ENCODE measurements around the gene BOLA3. TPM values are rescaled to one million over a fixed set of nuclear protein-coding genes. Genes with fewer than 3 reads are reported as not detected.
"Not testable (repeated sequence)": the region's sequence is repeated elsewhere in the genome, so short reads cannot be mapped to it uniquely, and the experiment has no call there.

Gene BOLA3
- total RNA-seq, 1 donor = 12.7 TPM

DNA sequence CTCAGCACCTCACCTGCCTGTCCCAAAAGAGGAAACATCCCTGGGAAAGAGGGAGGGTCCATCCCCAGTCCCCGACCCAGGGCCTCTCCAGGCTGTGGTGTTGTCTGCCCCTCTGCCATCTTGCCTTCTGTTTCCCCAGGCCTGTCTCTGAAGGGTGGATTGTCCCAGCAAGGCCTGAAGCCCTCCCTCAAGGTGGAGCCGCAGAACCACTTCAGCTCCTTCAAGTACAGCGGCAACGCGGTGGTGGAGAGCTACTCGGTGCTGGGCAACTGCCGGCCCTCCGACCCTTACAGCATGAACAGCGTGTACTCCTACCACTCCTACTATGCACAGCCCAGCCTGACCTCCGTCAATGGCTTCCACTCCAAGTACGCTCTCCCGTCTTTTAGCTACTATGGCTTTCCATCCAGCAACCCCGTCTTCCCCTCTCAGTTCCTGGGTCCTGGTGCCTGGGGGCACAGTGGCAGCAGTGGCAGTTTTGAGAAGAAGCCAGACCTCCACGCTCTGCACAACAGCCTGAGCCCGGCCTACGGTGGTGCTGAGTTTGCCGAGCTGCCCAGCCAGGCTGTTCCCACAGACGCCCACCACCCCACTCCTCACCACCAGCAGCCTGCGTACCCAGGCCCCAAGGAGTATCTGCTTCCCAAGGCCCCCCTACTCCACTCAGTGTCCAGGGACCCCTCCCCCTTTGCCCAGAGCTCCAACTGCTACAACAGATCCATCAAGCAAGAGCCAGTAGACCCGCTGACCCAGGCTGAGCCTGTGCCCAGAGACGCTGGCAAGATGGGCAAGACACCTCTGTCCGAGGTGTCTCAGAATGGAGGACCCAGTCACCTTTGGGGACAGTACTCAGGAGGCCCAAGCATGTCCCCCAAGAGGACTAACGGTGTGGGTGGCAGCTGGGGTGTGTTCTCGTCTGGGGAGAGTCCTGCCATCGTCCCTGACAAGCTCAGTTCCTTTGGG, 47.2 kb downstream of the BOLA3 start:
- H3K4me3 ChIP-seq (ENCODE audit: low read length) = no peak overlapping the region
- H3K4me1 ChIP-seq (ENCODE audit: insufficient read depth, low read length) = no peaks in the 10 kb centered on the region
- H3K9me3 ChIP-seq (ENCODE audit: low read depth, low read length) = no peaks in the 10 kb centered on the region
- no peaks in the 10 kb centered on the region for H3K27me3 ChIP-seq (ENCODE audit: insufficient read depth, low read length)

DNA sequence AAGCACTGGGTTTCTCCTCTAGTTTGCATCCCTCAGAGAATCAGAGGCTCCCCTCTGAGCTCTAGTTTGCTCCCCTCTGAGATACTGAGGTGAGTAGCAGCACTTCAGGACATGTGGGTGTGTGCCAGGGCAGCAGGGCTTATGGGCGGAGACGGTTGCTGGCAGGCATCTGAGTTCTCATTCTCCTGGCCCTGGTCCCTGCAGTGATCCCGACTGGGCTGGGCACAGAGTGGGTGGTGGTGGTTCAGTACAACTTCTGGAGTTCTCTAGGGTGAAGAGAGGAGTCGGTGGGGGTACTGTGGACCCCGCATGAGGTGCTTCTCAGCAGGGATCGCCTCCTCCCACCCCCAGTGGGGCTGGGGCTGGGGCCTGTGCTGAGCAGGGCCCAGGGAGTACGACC, 47.9 kb downstream of the BOLA3 start:
- Histone ChIP-seq H3K27me3 (ENCODE audit: insufficient read depth, low read length) (no peaks in the 10 kb centered on the region), H3K4me3 (ENCODE audit: low read length) (no peak overlapping the region), H3K9me3 (ENCODE audit: low read depth, low read length) (no peaks in the 10 kb centered on the region), H3K4me1 (ENCODE audit: insufficient read depth, low read length) (no peaks in the 10 kb centered on the region)

DNA sequence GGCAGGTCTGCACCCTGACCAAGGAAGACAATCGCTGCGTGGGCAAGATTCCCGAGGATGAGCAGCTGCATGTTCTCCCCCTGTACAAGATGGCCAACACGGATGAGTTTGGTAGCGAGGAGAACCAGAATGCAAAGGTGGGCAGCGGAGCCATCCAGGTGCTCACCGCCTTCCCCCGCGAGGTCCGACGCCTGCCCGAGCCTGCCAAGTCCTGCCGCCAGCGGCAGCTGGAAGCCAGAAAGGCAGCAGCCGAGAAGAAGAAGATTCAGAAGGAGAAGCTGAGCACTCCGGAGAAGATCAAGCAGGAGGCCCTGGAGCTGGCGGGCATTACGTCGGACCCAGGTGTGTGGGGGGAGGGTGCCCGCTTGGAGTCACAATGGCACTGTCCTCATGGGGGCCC, 48.4 kb downstream of the BOLA3 start:
- no peak overlapping the region for H3K4me3 ChIP-seq (ENCODE audit: low read length)
- no peaks in the 10 kb centered on the region for H3K27me3 ChIP-seq (ENCODE audit: insufficient read depth, low read length)
- no peaks in the 10 kb centered on the region for H3K4me1 ChIP-seq (ENCODE audit: insufficient read depth, low read length)
- H3K9me3 ChIP-seq (ENCODE audit: low read depth, low read length) = no peaks in the 10 kb centered on the region

DNA sequence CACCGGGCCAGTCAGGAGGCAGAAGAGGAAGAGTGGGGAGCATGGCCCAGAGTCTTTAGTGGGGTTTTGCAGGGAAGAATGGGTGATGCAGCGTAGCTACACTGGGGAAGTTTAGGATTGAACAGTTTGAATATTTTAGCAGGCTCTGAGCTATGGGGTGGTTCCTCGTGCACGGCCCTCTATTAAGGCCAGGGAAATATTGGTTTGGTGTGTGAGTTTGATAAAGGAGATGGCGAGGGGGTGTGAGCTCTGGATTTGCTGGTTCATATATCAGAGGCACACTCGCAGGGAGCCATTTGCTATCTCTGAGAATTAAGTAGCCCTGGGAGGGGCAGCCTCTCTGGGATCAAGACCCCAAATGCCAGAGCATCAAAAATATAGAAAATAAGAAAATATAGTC, 50.1 kb downstream of the BOLA3 start:
- no peaks in the 10 kb centered on the region for H3K27me3 ChIP-seq (ENCODE audit: insufficient read depth, low read length)
- no peaks in the 10 kb centered on the region for H3K9me3 ChIP-seq (ENCODE audit: low read depth, low read length)
- H3K4me3 ChIP-seq (ENCODE audit: low read length) = no peak overlapping the region

GRCh38 chr2:74096052-74096451, 51.7 kb downstream of the BOLA3 start:
- H3K4me3 ChIP-seq (ENCODE audit: low read length) = no peak overlapping the region
- no peaks in the 10 kb centered on the region for H3K27me3 ChIP-seq (ENCODE audit: insufficient read depth, low read length)
- no peaks in the 10 kb centered on the region for H3K9me3 ChIP-seq (ENCODE audit: low read depth, low read length)
- H3K4me1 ChIP-seq (ENCODE audit: insufficient read depth, low read length) = no peaks in the 10 kb centered on the region

More for the DNA sequence above, 50.1 kb downstream of the BOLA3 start:
- no peaks in the 10 kb centered on the region for H3K4me1 ChIP-seq (ENCODE audit: insufficient read depth, low read length)

- no peaks in the 10 kb centered on the region for H3K9me3 ChIP-seq (ENCODE audit: low read depth, low read length)
These were observed 52.1 kb downstream of the BOLA3 start for GRCh38 chr2:74095632-74096031.

DNA sequence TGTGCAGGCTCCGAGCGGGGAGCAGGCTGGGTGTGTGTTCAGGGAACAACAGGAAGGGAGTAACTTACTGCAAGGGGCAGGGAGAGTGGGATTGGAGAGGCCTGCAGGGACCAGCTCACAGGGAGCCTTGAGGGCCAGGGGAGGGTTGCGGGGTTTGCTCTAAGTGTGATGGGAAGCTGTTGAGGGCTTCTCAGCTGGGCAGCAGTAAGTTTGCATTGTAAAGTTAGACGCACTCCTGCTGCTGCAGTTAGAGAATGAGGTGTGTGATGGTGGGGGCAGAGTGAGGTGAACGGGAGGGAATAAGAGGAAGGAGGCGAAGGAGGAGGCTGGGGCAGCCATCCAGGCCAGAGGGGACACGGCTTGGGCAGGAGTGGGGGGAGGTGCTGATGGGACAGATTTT, 53.4 kb downstream of the BOLA3 start:
- no peaks in the 10 kb centered on the region for H3K4me1 ChIP-seq (ENCODE audit: insufficient read depth, low read length)
- H3K27me3 ChIP-seq (ENCODE audit: insufficient read depth, low read length) = no peaks in the 10 kb centered on the region
- H3K4me3 ChIP-seq (ENCODE audit: low read length) = no peak overlapping the region

More at GRCh38 chr2:74095632-74096031, 52.1 kb downstream of the BOLA3 start:
- Histone ChIP-seq H3K4me3 (ENCODE audit: low read length) (no peak overlapping the region), H3K27me3 (ENCODE audit: insufficient read depth, low read length) (no peaks in the 10 kb centered on the region), H3K4me1 (ENCODE audit: insufficient read depth, low read length) (no peaks in the 10 kb centered on the region)

GRCh38 chr2:74093840-74094239, 53.9 kb downstream of the BOLA3 start:
- no peaks in the 10 kb centered on the region for H3K9me3 ChIP-seq (ENCODE audit: low read depth, low read length)
- H3K27me3 ChIP-seq (ENCODE audit: insufficient read depth, low read length) = no peaks in the 10 kb centered on the region
- no peaks in the 10 kb centered on the region for H3K4me1 ChIP-seq (ENCODE audit: insufficient read depth, low read length)
- no peak overlapping the region for H3K4me3 ChIP-seq (ENCODE audit: low read length)

More for the DNA sequence above, 53.4 kb downstream of the BOLA3 start:
- H3K9me3 ChIP-seq (ENCODE audit: low read depth, low read length) = no peaks in the 10 kb centered on the region

- Histone ChIP-seq H3K9me3 (ENCODE audit: low read depth, low read length) (no peaks in the 10 kb centered on the region), H3K4me3 (ENCODE audit: low read length) (no peak overlapping the region), H3K27me3 (ENCODE audit: insufficient read depth, low read length) (no peaks in the 10 kb centered on the region), H3K4me1 (ENCODE audit: insufficient read depth, low read length) (no peaks in the 10 kb centered on the region)
These were observed 54.3 kb downstream of the BOLA3 start for GRCh38 chr2:74093426-74093825.

DNA sequence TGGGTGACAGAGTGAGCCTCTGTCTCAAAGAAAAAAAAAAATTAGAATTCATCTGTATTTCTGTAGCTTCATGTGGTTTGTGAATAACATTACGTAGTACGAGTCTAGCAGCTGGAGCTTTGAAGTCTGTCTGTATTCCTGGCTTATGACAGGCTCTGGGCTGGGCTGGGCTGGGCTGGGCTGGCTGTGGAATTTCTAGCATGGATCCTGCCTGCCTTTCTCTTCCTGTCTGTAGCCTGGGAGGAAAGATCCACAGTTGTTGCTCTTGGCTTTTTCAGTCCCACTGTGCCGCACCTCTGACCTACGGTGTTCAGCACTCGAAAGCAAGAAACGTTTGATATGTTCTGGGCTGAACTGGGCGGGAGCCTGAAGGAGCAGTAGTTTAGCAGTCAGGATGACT, 55.4 kb downstream of the BOLA3 start:
- Histone ChIP-seq H3K9me3 (ENCODE audit: low read depth, low read length) (no peaks in the 10 kb centered on the region), H3K4me1 (ENCODE audit: insufficient read depth, low read length) (no peaks in the 10 kb centered on the region), H3K4me3 (ENCODE audit: low read length) (no peak overlapping the region), H3K27me3 (ENCODE audit: insufficient read depth, low read length) (no peaks in the 10 kb centered on the region)

DNA sequence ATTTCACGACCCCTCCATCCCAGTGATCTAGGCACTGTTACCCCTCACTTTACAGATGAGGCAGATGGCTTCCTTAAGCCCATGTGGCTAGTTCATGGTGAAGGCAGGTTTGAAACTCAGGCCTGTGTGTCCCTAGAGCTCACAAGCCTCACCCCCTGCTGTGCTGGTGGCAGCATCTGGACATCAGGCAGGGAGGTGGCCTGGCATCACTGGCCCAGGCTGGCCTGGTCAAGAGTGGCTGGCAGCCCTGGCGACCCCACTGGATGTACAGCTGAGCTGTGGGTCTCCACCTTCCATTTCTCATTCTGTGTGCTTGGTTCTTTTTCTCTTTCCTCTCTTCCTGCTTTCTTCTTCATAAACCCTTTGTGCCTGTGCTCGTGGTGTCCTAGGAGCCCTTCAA, 56.3 kb downstream of the BOLA3 start:
- Histone ChIP-seq H3K27me3 (ENCODE audit: insufficient read depth, low read length) (no peaks in the 10 kb centered on the region), H3K4me3 (ENCODE audit: low read length) (no peak overlapping the region), H3K4me1 (ENCODE audit: insufficient read depth, low read length) (no peaks in the 10 kb centered on the region), H3K9me3 (ENCODE audit: low read depth, low read length) (no peaks in the 10 kb centered on the region)

DNA sequence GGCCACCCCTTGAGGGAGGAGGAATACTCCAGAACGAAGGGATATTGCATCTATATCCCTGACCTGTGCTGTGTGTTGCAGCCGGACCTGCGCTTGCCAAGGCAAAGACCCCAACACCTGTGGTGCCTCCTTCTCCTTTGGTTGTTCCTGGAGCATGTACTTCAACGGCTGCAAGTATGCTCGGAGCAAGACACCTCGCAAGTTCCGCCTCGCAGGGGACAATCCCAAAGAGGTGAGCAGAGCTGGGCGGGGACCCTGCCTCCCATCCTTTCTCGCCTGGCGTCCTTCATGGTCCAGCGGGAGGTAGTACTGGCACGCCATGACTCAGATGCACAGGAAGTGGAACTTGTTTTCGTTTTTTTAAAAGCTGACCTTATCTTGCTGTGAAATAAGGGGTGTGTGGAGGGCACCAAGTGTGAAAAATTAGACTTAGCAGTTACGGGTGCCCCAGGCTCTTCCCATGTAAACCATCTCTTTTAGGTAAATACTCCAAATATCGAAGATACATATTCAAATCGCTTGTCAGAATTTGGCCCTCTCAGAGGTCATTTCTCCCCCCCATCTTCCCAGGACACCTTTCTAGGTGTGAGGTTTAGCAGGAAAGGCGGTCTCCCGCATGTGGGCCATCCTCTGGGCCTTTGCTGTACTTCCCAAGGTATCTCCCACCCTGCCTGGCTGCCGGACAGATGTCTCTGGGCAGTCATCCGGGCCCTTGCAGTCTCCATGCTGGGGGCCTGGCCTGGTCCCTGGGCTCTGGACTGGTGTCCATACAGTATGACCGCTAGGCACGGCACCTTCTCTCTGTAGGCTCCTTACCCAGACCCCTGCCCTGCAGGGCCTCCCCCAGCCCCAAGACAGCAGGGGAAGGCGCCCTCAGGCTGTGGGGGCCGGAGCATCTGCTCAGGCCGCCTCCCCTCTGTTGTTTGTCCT, 57.6 kb downstream of the BOLA3 start:
- H3K4me1 ChIP-seq (ENCODE audit: insufficient read depth, low read length) = no peaks in the 10 kb centered on the region
- H3K9me3 ChIP-seq (ENCODE audit: low read depth, low read length) = no peaks in the 10 kb centered on the region
- no peaks in the 10 kb centered on the region for H3K27me3 ChIP-seq (ENCODE audit: insufficient read depth, low read length)
- H3K4me3 ChIP-seq (ENCODE audit: low read length) = no peak overlapping the region

- H3K4me3 ChIP-seq (ENCODE audit: low read length); H3K27me3 ChIP-seq (ENCODE audit: insufficient read depth, low read length); H3K9me3 ChIP-seq (ENCODE audit: low read depth, low read length); H3K4me1 ChIP-seq (ENCODE audit: insufficient read depth, low read length): not testable (repeated sequence)
These were observed 59.0 kb downstream of the BOLA3 start for GRCh38 chr2:74088676-74089075.

DNA sequence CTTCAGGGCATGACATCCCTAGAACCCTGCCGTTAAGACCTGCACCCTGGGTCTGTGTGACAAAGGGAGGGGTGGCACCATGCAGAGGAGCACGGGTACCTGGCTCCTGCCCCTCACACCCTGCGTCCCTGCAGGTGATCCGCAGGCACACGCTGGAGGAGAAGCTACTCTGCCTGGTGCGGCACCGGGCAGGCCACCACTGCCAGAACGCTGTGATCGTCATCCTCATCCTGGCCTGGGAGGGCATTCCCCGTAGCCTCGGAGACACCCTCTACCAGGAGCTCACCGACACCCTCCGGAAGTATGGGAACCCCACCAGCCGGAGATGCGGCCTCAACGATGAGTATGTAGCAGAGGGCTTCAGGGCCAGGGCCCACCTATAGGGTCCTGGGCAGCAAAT, 60.0 kb downstream of the BOLA3 start:
- H3K4me3 ChIP-seq (ENCODE audit: low read length) = no peak overlapping the region
- no peaks in the 10 kb centered on the region for H3K27me3 ChIP-seq (ENCODE audit: insufficient read depth, low read length)
- H3K4me1 ChIP-seq (ENCODE audit: insufficient read depth, low read length) = no peaks in the 10 kb centered on the region
- no peaks in the 10 kb centered on the region for H3K9me3 ChIP-seq (ENCODE audit: low read depth, low read length)

DNA sequence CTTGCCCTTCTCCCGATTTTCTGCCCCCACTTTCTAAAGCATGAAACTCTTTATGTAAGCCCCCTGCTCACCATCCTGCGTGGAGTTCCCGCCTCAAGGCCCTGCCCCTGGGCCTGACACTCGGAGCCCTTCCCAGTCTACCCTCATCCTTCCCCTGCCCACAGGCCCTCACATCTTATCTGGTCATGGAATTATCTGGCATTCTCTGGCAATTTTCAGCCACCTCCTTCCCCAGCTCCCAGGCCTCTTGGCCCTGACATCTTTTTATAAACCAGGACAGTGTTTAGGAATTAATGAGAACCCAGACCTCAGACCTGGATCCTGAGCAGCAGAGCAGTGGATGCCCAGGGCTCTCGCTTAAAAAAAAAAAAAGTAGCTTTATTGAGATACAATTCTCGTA, 61.7 kb downstream of the BOLA3 start:
- H3K27me3 ChIP-seq (ENCODE audit: insufficient read depth, low read length) = no peaks in the 10 kb centered on the region
- H3K4me1 ChIP-seq (ENCODE audit: insufficient read depth, low read length) = peaks cover under 1% of the 10 kb centered on the region
- H3K9me3 ChIP-seq (ENCODE audit: low read depth, low read length) = no peaks in the 10 kb centered on the region
- no peak overlapping the region for H3K4me3 ChIP-seq (ENCODE audit: low read length)
